HG02759 (cell line): ENCODE measurements around the gene C12orf75.
"Not testable (repeated sequence)": the region's sequence is repeated elsewhere in the genome, so short reads cannot be mapped to it uniquely, and the experiment has no call there.

Source experiments
- ATAC-seq: cut with Tn5 transposase; IDR thresholded peaks from one replicate; pipeline ENCODE4 v1.9.1; 2021; ENCODE audit warnings: mild to moderate bottlenecking, moderate library complexity; ENCODE audit not compliant: unreplicated experiment

Gene C12orf75

DNA sequence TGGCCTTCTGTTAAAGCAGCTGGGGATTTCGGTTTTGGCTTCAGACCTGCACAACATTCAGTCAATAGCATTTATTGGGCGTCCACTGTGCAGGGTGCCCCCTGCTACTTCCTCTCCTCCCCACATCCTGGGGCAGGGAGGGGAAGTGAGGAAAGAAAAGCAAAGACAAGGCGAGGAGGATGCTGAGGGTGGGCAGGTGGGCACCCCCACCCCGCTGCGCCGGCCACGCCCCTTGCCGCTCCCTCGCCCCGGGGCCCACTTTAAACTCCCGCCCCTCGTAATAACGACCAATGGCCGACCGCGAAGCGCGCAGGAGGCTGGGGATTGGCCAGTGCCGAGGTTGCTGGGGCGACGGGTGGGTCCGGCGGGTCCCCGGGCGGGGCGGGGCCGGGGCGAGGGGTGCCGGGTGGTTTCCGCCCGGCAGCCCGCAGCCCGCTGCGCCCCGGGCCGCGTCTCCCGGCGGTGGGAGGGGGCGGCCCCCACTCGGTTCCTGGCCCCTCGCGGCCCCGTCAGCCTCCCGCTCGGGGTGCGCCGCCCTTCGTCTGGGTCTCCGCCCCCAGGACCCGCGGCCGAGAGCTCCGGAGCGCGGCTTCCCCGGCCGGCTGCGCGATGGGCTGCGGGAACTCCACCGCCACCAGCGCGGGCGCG, at the start of gene C12orf75:
C12orf75 (plus strand) TSS at position 409 of the 648 bp plus-strand sequence; CDS start at position 610, 201 bp downstream.
- peak; percentile 89 for ATAC-seq

DNA sequence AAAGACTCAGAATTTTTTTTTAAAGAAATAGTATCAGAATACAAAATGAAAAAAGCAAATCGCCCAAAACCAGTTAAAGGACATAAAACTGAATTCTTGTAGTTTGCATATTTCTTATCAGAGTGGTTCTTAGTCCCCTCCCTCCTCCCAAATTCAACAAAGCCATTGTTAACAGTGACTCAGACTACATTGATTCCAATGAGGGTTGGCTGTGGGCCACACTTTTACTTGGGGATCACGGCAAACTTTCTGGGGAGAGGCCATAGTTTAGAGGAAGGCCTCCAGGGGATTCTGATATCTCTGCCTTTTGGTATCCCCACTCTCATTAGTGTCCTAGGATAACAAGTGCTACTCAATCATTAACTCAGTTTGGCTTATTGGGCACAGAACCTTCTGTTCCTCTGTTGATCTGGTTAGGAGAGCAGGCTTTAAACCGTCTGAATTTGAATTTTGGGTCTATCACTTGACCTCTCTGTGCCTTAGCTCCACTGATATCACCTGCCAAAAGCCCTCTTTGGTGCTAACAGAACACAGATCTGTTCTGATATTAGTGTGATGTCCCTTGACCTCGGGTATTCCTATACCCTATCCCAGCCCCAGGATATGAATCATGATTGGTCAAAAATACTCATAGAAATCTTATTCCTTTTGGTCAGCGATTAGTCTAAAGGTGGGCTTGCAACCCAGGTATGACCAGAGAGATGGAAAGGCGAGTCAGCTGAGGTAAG, 49.4 kb upstream of the C12orf75 start:
- ATAC-seq = no peak

DNA sequence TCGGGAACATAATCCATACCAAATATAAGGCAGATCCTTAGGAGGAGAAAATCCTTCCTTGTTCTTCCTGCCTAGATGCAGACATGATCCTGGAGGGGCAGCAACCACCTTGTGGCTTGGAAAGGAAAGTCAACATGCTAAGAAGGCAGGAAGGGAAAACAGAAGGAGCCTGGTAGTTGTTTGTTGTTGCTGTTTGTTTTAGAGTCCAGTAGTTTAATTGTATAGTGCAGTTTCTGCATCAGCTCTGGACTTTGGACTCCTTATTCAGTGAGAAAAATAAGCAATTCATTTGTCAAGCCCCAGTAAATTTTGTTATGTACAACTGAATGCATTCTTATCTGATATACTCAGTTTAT, 48.8 kb upstream of the C12orf75 start:
- no peak for ATAC-seq

DNA sequence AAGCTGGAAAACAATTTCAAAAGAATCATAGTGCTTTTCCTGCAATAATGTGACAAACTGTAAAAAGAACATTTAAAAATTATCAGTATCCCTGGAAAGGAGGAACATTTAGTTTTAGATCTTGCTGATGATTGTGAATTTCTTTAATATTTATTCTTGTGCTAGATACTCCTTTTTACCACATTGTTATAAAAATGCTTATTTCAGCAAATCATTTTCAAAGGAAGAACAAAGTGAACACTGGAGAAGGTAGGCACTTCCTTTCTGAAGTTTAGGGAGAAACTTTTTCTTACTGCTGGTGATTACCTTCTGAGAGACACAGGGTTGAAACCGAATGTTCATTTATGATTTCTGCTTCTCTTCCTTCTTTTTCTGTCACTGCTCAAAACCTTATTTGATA, 45.1 kb upstream of the C12orf75 start:
- ATAC-seq = no peak

DNA sequence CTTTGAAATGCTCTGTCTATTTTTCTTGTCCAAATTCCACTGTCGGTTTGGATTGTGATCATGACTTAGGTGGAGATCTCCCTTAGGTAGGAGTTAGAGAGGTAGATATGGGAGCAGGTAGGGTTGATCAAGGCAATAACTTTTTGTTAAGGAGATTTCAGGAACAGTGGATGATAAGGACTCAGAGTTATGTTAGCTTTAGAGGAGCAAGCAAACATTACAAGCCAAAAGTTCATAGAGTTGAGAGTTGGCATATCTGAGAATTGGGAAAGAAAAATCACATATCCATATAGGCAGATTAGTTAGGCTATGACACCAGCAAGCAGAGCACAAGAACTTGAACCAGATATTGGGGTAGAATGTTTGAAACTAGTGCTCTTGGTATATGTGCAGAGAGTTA, 43.1 kb upstream of the C12orf75 start:
- no peak for ATAC-seq

DNA sequence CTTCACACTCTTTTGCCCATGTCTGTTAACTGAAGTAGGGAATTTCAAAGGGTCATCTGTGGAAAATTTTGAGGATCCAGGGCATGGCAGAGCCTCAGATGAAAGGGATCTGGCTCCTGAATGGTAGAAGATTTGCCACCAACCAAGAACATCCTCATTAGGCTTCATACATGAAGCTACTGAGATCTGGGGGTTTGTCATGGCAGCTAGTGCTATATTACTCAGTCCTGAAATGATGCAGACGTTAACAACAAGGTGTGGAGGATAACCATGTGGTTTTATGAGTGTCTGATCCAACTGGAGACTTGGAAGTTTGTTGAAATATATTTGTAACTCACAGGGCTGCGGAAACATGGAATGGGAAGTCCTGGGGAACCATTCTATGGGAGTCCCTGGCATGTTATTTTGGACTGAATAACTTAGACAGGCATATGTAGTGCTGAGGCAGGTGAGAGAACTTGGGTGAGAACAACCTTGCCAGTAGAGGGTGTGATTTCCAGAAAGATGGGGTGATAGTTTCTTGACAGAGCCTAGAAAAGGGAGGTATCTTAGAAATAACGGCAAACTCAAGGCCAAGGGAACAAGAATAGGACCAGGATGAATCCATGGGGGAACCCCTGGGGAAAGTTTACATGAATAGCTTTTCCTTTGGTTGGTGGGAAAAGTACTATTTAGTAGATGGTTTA, 42.0 kb upstream of the C12orf75 start:
- ATAC-seq = no peak

DNA sequence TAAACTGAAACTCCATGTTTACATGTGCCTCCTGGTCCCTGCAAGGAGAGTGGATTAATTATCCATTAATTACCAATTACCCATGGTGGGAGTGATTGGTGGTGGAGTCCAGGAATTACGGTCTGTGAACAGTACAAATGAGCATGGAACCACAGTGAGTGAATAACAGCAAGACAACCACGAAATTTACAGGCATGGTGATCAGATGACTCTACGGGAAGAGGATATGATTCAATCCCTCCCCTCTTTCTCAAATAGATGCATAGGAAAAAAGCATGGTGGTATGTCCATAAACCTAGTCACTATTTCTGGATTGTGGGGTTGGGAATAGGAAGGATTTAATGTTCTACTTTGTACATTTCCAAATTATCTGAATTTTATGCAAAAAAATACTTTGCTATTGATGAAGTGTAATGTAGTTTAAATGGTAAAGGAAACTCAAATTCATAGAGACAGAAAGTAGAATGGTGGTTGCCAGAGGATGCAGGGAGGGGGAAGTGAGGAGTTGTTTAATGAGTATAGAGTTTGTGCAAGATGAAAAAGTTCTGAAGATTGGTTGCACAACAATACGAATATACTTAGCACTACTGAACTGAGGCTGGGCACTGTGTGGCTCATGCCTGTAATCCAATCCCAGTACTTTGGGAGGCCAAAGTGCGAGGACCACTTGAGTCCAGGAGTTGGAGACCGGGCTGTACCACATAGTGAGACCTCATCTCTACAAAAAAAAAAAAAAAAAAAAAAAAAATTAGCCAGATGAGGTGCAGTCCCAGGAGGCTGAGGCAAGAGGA, 41.2 kb upstream of the C12orf75 start:
- no peak for ATAC-seq

DNA sequence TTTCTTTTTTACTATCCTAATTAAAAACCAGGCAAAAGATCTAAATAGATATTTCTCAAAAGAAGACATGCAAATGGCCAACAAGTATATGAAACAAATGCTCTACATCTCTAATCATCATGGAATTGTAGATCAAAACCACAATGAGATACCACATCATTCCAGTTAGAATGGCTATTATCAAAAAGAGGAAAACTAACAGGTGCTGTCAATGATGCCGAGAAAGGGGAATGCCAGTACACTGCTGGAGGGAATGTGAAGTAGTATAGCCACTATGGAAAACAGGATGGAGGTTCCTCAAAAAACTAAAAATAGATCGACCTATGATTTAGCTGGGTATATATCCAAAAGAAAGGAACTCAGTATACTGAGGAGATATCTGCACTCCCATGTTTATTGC, 39.0 kb upstream of the C12orf75 start:
- ATAC-seq = no peak

DNA sequence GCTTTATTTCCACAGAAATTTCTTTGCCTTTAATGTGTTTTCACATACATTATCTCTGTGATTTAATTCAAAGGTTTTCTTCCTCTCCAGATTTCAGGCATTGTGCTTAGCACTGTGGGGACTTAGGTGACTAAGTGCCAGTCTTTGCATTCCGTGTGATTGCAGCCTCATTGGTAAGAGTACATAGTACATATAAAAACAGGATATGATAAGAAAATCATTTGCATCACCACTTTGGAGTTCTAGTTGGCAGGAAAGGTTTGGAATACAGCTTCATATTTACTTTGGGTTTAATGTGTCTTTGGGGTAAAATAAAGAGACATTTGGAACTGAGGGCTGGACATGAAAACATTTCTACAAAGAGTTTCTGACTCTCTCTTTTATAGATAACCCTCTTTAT, 37.8 kb upstream of the C12orf75 start:
- no peak for ATAC-seq

DNA sequence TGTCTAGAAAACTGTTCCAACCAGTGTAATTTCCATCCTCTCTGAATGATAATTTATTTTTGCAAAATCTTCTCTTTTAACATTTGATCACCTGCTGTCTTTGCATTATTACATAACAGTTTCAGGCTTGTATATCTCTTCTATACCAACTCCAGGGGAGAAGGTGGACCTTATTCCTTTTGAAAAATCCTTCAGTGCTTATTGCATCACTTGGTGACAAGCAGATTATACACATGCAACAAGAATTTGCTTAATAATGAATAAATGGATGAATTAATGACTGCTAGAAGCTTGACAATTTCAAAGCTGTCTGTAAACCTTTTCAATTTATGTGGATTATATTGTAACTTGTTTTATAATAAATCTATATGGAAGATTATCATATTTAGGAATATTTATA, 37.3 kb upstream of the C12orf75 start:
- ATAC-seq = no peak

DNA sequence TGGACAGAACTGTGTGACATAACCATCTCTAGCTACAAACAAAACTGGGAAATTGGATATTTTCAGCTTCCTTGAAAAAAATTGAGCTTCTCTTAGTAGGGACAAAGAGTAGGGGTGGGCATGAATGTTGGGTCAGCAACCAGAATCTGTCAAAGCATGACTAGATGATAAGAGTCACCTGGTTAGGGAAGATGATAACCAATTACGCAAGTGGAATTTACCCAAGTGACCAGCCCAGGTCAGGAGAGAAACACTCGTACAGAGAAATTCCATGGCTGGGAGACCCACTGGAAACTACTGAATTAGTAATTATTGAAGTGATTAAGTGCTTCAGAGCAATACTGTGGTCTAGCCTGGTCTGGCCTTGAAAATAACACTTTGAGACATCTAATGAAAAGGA, 36.3 kb upstream of the C12orf75 start:
- no peak for ATAC-seq

DNA sequence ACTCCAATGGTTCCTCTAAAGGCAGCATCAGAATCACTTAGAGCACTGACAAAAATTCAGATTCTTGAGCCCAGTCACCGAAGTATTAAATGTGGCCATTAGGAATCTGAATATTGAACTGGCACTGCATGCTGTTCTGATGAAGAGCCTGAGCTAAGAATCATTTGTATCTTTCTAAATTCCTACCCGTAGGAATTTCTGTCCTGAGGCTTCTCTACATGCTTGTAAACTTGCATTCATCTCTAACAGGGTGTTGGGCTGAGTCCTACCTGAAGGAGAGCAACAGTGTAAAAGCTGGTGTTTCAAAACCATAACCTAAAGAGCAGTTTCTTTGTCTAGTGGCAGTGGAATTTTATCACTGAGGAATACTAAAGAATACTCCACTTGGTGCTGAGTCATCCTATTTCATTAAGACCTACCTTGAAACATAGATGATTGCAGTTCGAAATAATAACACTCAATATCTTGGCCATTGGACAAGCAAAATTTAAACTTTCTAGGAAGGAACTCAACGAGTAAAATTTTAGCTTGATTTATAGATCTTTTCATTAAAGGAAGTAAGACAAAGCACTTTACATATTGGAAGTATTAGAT, 35.5 kb upstream of the C12orf75 start:
- ATAC-seq = no peak

DNA sequence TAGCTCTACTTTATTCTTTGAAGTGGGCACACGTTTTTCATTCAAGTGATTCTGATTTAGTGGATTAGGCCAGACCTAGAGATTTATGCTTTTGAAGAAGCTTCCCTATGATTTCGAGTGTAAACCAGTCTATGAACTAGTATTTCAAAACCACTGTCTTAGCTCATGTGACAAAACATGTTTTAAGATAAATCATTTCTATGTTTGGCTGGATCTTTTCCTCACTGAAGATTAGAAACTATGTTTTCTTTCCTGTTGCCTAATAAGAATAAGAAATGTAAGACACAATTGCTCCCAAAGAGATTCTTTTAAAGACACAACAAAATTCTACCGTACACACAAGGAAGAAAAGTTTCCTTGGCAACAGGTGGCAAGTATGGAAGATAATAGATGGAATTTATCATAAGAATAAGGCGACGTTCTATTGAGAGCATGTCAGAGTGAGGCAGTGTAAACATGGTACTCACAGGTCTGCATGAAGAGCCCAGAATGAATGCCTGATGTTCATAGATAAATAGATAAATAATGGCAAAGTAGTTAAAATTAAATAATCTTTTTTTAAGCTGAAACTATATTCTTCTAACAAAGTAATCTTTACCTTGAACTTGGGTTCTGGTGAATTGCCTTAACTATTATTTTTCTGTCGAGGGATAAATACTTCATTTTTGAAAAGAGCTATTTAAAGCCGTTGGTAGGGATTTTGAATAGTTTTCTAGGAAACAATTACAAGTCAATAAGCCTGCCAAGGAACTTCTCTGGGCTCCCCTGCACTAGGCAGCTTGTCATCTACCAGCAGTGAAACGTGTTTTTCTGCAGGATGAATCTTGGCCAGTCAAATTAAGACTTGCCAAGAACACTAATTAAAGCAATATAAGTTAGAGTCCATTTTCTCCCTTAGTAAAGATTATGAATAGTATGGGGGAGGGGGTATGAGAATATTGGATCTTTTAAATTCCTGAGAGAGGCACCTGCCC, 34.1 kb upstream of the C12orf75 start:
- ATAC-seq = no peak

DNA sequence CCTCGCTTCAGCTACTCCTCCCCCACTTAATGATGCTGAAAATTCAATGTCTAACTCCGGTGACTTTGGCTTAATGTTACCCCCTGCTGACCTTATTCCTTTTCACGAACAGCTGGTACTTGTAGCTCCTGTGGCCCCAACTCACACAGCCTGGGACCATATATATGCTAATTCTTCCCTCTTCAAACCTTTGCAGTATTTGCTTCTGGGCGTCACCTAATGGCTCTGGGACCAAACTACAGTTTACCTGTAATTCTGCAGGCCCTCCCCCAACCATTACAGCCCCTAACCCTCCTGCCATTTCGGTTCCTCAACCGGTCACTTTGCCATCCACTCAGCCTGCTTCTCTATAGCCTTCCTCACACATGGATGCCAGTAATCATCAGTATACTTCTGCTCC, 29.6 kb upstream of the C12orf75 start:
- ATAC-seq = no peak

DNA sequence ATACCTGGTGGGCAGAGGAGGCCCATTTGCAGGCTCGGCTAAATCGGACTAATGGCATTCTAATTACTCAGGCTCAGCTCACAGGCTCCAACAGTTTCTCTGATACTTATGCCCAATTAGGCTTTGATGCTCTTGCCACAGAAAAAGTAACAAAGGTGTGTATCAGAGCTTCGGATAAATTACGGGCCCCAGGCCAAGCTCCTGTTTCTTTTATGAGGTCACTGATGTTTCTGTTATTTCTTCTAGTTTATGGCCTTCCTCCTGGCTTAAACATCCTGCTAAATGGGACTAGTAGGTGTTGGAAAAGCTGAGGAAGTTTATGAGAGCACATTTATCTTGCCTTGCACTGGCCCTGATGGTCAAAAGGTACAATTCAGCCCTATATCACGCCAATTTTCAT, 28.8 kb upstream of the C12orf75 start:
- ATAC-seq = no peak

DNA sequence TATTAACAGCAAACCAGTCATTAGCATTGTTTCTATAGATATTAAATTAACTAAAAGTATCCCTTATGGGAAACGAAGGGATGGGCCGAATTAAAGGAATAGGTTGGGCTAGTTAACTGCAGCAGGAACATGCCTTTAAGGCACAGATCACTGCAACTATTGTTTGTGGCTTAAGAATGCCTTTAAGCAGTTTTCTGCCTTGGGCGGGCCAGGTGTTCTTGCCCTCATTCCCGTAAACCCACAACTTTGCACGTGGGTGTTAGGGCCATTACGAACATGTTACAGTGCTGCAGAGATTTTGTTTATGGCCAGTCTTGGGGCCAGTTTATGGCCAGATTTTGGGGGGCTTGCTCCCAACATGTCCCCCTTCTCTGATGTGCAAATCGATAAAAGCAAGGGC, 27.5 kb upstream of the C12orf75 start:
- ATAC-seq = not testable (repeated sequence)

DNA sequence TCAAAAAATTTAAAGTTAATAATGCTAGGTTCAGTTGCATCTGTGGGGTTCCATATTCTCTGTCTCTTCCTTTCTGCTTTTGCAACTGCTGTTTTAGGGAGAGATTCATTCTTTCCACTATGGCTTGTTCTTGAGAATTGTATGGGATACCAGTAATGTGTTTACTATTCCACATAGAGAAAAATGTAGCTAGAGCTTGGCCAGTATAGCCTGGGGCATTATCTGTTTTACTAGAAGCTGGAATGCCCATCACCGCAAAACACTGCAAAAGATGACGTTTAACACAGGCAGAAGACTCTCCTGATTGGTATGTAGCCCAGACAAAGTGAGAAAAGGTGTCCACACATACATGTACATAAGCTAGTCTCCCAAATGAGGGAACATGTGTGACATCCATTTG, 25.9 kb upstream of the C12orf75 start:
- ATAC-seq = not testable (repeated sequence)

DNA sequence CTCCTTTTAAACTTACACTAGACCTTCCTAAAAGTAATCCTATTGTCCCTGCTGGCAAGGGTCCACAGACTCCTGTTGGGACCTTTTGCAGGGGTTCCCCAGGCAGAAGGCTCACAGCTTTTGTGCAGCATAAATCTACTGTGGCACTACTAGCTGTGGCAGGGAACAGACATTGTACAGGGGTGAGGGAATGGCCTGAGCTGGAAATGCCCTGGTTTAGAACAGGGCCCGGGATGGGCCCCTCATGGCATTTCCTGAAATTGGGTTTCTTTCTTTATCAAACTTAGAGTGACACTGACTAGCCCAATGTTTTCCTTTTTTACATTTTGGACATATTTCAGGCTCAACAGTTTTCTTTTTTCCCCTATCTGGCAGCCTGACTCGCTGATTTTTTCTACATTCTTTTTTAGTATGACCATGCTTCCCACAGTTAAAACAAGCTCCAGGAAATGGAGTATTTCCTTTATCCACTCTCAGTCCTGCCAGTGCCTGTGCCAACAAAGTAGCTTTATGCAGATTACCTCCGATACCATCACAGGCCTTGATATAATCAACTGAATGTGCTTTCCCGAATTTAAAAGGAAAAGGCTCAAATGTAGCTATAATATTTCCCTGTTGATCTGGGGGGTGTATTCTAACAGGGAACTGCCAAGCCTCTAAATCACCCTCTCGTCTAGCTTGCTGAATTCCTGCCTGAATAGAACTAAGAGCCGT, 22.7 kb upstream of the C12orf75 start:
- ATAC-seq = not testable (repeated sequence)

DNA sequence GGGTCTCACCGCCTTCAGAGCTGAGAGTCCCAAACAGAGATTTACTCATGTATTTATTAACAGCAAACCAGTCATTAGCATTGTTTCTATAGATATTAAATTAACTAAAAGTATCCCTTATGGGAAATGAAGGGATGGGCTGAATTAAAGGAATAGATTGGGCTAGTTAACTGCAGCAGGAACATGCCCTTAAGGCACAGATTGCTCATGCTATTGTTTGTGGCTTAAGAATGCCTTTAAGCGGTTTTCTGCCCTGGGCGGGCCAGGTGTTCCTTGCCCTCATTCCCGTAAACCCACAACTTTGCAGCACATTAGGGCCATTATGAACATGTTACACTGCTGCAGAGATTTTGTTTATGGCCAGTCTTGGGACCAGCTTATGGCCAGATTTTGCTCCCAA, 21.7 kb upstream of the C12orf75 start:
- not testable (repeated sequence) for ATAC-seq
